ENCODE results near the gene TRANK1. TPM values are rescaled to one million over a fixed set of nuclear protein-coding genes. Genes with fewer than 3 reads are reported as not detected.
A peak's percentile ranks its signal among the peaks of the same experiment; 100 is the strongest.

Gene TRANK1
- polyA plus RNA-seq, 1 donor (not counting 4 experiments of a cell fraction or from before 2014, with no cell fraction given), result 3.2 TPM

- Histone ChIP-seq H3K4me3 (ENCODE audit: control insufficient read depth in 2 of 3, extremely low read depth in 1 of 3, insufficient read depth in 2 of 3, low read depth in 1 of 3, low read length in 3 of 3) (peak overlapping the region in 1 of 3 experiments; percentile 66), H3K9me3 (ENCODE audit: control insufficient read depth, low read depth, low read length) (no peaks in the 10 kb centered on the region), H3K9me1 (ENCODE audit: control insufficient read depth, extremely low read depth, insufficient read depth, low read length) (no peaks in the 10 kb centered on the region), H3K79me2 (ENCODE audit: control insufficient read depth, insufficient read depth, low read length) (no peaks in the 10 kb centered on the region), H3K36me3 (ENCODE audit: control insufficient read depth in 2 of 2, extremely low read depth in 1 of 2, insufficient read depth in 2 of 2, low read length in 2 of 2) (no peaks in the 10 kb centered on the region), H3K9ac (ENCODE audit: control insufficient read depth, extremely low read depth, insufficient read depth, low read length) (peak overlapping the region; percentile 67), H3K4me2 (ENCODE audit: control insufficient read depth, extremely low read depth, insufficient read depth, low read depth, low read length) (peak overlapping the region; percentile 82), H3K4me1 (ENCODE audit: control insufficient read depth, extremely low read depth, insufficient read depth, low read length) (peaks cover 10% of the 10 kb centered on the region), H3K27ac (ENCODE audit: control insufficient read depth, insufficient read depth, low read length) (no peak overlapping the region), H2AFZ (ENCODE audit: control insufficient read depth, low read length) (peak overlapping the region; percentile 93), H4K20me1 (ENCODE audit: control insufficient read depth, extremely low read depth, insufficient read depth, low read length) (no peaks in the 10 kb centered on the region), H3K27me3 (ENCODE audit: control insufficient read depth, extremely low read depth, insufficient read depth, low read length) (peaks cover 7% of the 10 kb centered on the region)
- TF ChIP-seq CTCF (optimal IDR thresholded peaks at IDR 0.05 in 1 of 3, IDR thresholded peaks at IDR 0.05 in 1 of 3, conservative IDR thresholded peaks at IDR 0.05 in 1 of 3; ENCODE audit: extremely low read depth in 1 of 3, insufficient read depth in 2 of 3, low read length in 3 of 3) (no peak), EZH2 (IDR thresholded peaks at IDR 0.05; ENCODE audit: low read length) (no peak)
- no peak for FAIRE-seq
- dilution Hi-C loops (cut with MboI; ENCODE audit: extremely low pct_ligation_motif_present, low sequenced_read_pairs), result no loop called here
- no peak for DNase-seq (ENCODE audit: low read depth, low spot score)
These were observed 603 bp upstream of the TRANK1 start for GRCh38 chr3:36945333-36945980.

GRCh38 chr3:36944012-36944640 is 728 bp downstream of the TRANK1 start:
- Histone ChIP-seq H3K36me3 (ENCODE audit: control insufficient read depth in 2 of 2, extremely low read depth in 1 of 2, insufficient read depth in 2 of 2, low read length in 2 of 2) (no peaks in the 10 kb centered on the region), H3K79me2 (ENCODE audit: control insufficient read depth, insufficient read depth, low read length) (no peaks in the 10 kb centered on the region), H2AFZ (ENCODE audit: control insufficient read depth, low read length) (peak overlapping the region; percentile 93), H3K27ac (ENCODE audit: control insufficient read depth, insufficient read depth, low read length) (no peak overlapping the region), H3K4me1 (ENCODE audit: control insufficient read depth, extremely low read depth, insufficient read depth, low read length) (peaks cover 10% of the 10 kb centered on the region), H3K27me3 (ENCODE audit: control insufficient read depth, extremely low read depth, insufficient read depth, low read length) (peaks cover 7% of the 10 kb centered on the region), H3K4me2 (ENCODE audit: control insufficient read depth, extremely low read depth, insufficient read depth, low read depth, low read length) (peak overlapping the region; percentile 82), H3K9me1 (ENCODE audit: control insufficient read depth, extremely low read depth, insufficient read depth, low read length) (no peaks in the 10 kb centered on the region), H3K9ac (ENCODE audit: control insufficient read depth, extremely low read depth, insufficient read depth, low read length) (peak overlapping the region; percentile 67), H3K9me3 (ENCODE audit: control insufficient read depth, low read depth, low read length) (no peaks in the 10 kb centered on the region), H4K20me1 (ENCODE audit: control insufficient read depth, extremely low read depth, insufficient read depth, low read length) (no peaks in the 10 kb centered on the region), H3K4me3 (ENCODE audit: control insufficient read depth in 2 of 3, extremely low read depth in 1 of 3, insufficient read depth in 2 of 3, low read depth in 1 of 3, low read length in 3 of 3) (peak overlapping the region; percentile 45 to 68 (median 66))
- DNase-seq (ENCODE audit: low read depth, low spot score) (no peak), FAIRE-seq (no peak)
- TF ChIP-seq CTCF (optimal IDR thresholded peaks at IDR 0.05 in 1 of 3, IDR thresholded peaks at IDR 0.05 in 1 of 3, conservative IDR thresholded peaks at IDR 0.05 in 1 of 3; ENCODE audit: extremely low read depth in 1 of 3, insufficient read depth in 2 of 3, low read length in 3 of 3), result peak in 1 of 3 experiments; percentile 11
- peak; percentile 49 for TF ChIP-seq EZH2 (IDR thresholded peaks at IDR 0.05; ENCODE audit: low read length)
- dilution Hi-C loops (cut with MboI; ENCODE audit: extremely low pct_ligation_motif_present, low sequenced_read_pairs), result no loop called here

All from keratinocyte (primary cell).